ENCODE results near the gene IMPA2.

Gene IMPA2

GRCh38 chr18:11998193-11998592 is 16.9 kb downstream of the IMPA2 start:
- TF ChIP-seq CTCF (IDR thresholded peaks at IDR 0.05; ENCODE audit: low read depth, low read length) (no peak), MAX (IDR thresholded peaks at IDR 0.05; ENCODE audit: low read depth, low read length) (no peak), MYC (IDR thresholded peaks at IDR 0.05; ENCODE audit: low read depth, low read length) (no peak), POLR2A (IDR thresholded peaks at IDR 0.05; ENCODE audit: extremely low read depth, insufficient read length) (no peak)
- no peak overlapping the region for H3K4me3 ChIP-seq (ENCODE audit: low read depth, low read length)
- DNase-seq (ENCODE audit: low read depth), result no peak

- no peak overlapping the region for H3K4me3 ChIP-seq (ENCODE audit: low read depth, low read length)
- DNase-seq (ENCODE audit: low read depth), result no peak
- TF ChIP-seq POLR2A (IDR thresholded peaks at IDR 0.05; ENCODE audit: extremely low read depth, insufficient read length), result no peak
- TF ChIP-seq MAX (IDR thresholded peaks at IDR 0.05; ENCODE audit: low read depth, low read length), result no peak
- no peak for TF ChIP-seq MYC (IDR thresholded peaks at IDR 0.05; ENCODE audit: low read depth, low read length)
- no peak for TF ChIP-seq CTCF (IDR thresholded peaks at IDR 0.05; ENCODE audit: low read depth, low read length)
These were observed 18.1 kb downstream of the IMPA2 start for GRCh38 chr18:11999429-11999828.

- TF ChIP-seq MYC (IDR thresholded peaks at IDR 0.05; ENCODE audit: low read depth, low read length) (no peak), CTCF (IDR thresholded peaks at IDR 0.05; ENCODE audit: low read depth, low read length) (no peak)
- H3K4me3 ChIP-seq (ENCODE audit: low read depth, low read length), result no peak overlapping the region
- no peak for DNase-seq (ENCODE audit: low read depth)
These were observed 18.9 kb downstream of the IMPA2 start for GRCh38 chr18:12000072-12000659.

GRCh38 chr18:12001421-12001820 is 20.1 kb downstream of the IMPA2 start:
- no peak for DNase-seq (ENCODE audit: low read depth)
- TF ChIP-seq CTCF (IDR thresholded peaks at IDR 0.05; ENCODE audit: low read depth, low read length), result no peak
- TF ChIP-seq POLR2A (IDR thresholded peaks at IDR 0.05; ENCODE audit: extremely low read depth, insufficient read length), result no peak
- TF ChIP-seq MAX (IDR thresholded peaks at IDR 0.05; ENCODE audit: low read depth, low read length), result no peak
- no peak for TF ChIP-seq MYC (IDR thresholded peaks at IDR 0.05; ENCODE audit: low read depth, low read length)
- no peak overlapping the region for H3K4me3 ChIP-seq (ENCODE audit: low read depth, low read length)

- H3K4me3 ChIP-seq (ENCODE audit: low read depth, low read length), result no peak overlapping the region
- TF ChIP-seq CTCF (IDR thresholded peaks at IDR 0.05; ENCODE audit: low read depth, low read length), result no peak
- TF ChIP-seq MAX (IDR thresholded peaks at IDR 0.05; ENCODE audit: low read depth, low read length), result no peak
- TF ChIP-seq MYC (IDR thresholded peaks at IDR 0.05; ENCODE audit: low read depth, low read length), result no peak
- TF ChIP-seq POLR2A (IDR thresholded peaks at IDR 0.05; ENCODE audit: extremely low read depth, insufficient read length), result no peak
- DNase-seq (ENCODE audit: low read depth), result no peak
These were observed 22.6 kb downstream of the IMPA2 start for GRCh38 chr18:12003894-12004293.
